Measurements from ENCODE around the gene ADGRB2. TPM values are rescaled to one million over a fixed set of nuclear protein-coding genes. Genes with fewer than 3 reads are reported as not detected.
A peak's percentile ranks its signal among the peaks of the same experiment; 100 is the strongest.

The ADGRB2 gene
- total RNA-seq, 1 experiment from 2014 or later: 12.3 TPM

- H3K27me3 ChIP-seq (ENCODE audit: low read length): no peaks in the 10 kb centered on the region
- no peaks in the 10 kb centered on the region for H3F3A ChIP-seq (ENCODE audit: low read length, unreplicated experiment)
- ChIA-PET CTCF (interaction anchor here (0.6 to 1.5 kb wide), 21 partner anchors 10 to 394 kb away, joined by 3 to 23 read pairs (median 7); partner anchors contain the start of gene PEF1), POLR2A (ENCODE audit: unreplicated experiment) (interaction anchor here (0.6 to 1.5 kb wide), 4 partner anchors 78 to 639 kb away, joined by 6 to 26 read pairs (median 16); partner anchors contain the start of gene PEF1)
- H3K9me2 ChIP-seq (replicated peaks; ENCODE audit: low read length): no peaks in the 10 kb centered on the region
- TF ChIP-seq EZH2phosphoT487 (IDR thresholded peaks at IDR 0.05; ENCODE audit: borderline replicate concordance, low read length): no peak
- TF ChIP-seq CTCF (conservative IDR thresholded peaks at IDR 0.05; ENCODE audit: low read depth, low read length): no peak
- TF ChIP-seq EZH2 (IDR thresholded peaks at IDR 0.05; ENCODE audit: low read length, unreplicated experiment): no peak
- no peaks in the 10 kb centered on the region for H3K79me2 ChIP-seq (ENCODE audit: low read length)
- peak overlapping the region; percentile 94 for H3K4me2 ChIP-seq (ENCODE audit: low read length)
- intact Hi-C loops (cut with micrococcal nuclease): loop anchor here (1.0 to 2.0 kb wide), 5 partner anchors 27 to 224 kb away; no protein-coding TSS in a partner anchor
- no peaks in the 10 kb centered on the region for H3K36me3 ChIP-seq (ENCODE audit: low read depth, low read length)
- H3K4me3 ChIP-seq (ENCODE audit: low read length): peak overlapping the region; percentile 76
- H3K27ac ChIP-seq (ENCODE audit: low read length): no peak overlapping the region
- 0 out of 2 replicates have a peak overlapping the region, but pooled peaks have one; percentile 1 for H3K9ac ChIP-seq (ENCODE audit: low read length)
- peak; percentile 56 for DNase-seq
- no peaks in the 10 kb centered on the region for H3K4me1 ChIP-seq (ENCODE audit: insufficient read depth, low read length)
- BruUV-seq (replicated peaks): no TSS peak
- peak; percentile 59 for ATAC-seq
- H4K20me1 ChIP-seq (ENCODE audit: low read length): no peaks in the 10 kb centered on the region
- peak overlapping the region; percentile 95 for H2AFZ ChIP-seq (ENCODE audit: low read length)
- no peaks in the 10 kb centered on the region for H3K9me3 ChIP-seq (ENCODE audit: low read length)
Measured at GRCh38 chr1:31788825-31789256, 24.7 kb upstream of the ADGRB2 start.

- H3K27me3 ChIP-seq (ENCODE audit: low read length): no peaks in the 10 kb centered on the region
- ChIA-PET POLR2A (ENCODE audit: unreplicated experiment) (interaction anchor here (0.6 to 1.5 kb wide), 3 partner anchors 78 to 639 kb away, joined by 6 to 26 read pairs (median 21); partner anchors contain the start of gene PEF1), CTCF (interaction anchor here (0.6 to 1.5 kb wide), 8 partner anchors 28 to 394 kb away, joined by 3 to 23 read pairs (median 7); partner anchors contain the start of gene PEF1)
- TF ChIP-seq CTCF (conservative IDR thresholded peaks at IDR 0.05; ENCODE audit: low read depth, low read length) (no peak), EZH2 (IDR thresholded peaks at IDR 0.05; ENCODE audit: low read length, unreplicated experiment) (no peak), EZH2phosphoT487 (IDR thresholded peaks at IDR 0.05; ENCODE audit: borderline replicate concordance, low read length) (no peak)
- peak overlapping the region; percentile 95 for H2AFZ ChIP-seq (ENCODE audit: low read length)
- H3K9me3 ChIP-seq (ENCODE audit: low read length): no peaks in the 10 kb centered on the region
- TSS peak; percentile 69 for BruUV-seq (replicated peaks)
- H3K9ac ChIP-seq (ENCODE audit: low read length): peak overlapping the region; percentile 83
- intact Hi-C loops (cut with micrococcal nuclease): loop anchor here (2.0 kb wide), 1 partner anchor 223 kb away; no protein-coding TSS in a partner anchor
- peak overlapping the region; percentile 76 for H3K4me3 ChIP-seq (ENCODE audit: low read length)
- no peaks in the 10 kb centered on the region for H4K20me1 ChIP-seq (ENCODE audit: low read length)
- peak overlapping the region; percentile 94 for H3K4me2 ChIP-seq (ENCODE audit: low read length)
- peak; percentile 94 for DNase-seq
- H3K79me2 ChIP-seq (ENCODE audit: low read length): no peaks in the 10 kb centered on the region
- no peaks in the 10 kb centered on the region for H3K4me1 ChIP-seq (ENCODE audit: insufficient read depth, low read length)
- H3K9me2 ChIP-seq (replicated peaks; ENCODE audit: low read length): no peaks in the 10 kb centered on the region
- H3F3A ChIP-seq (ENCODE audit: low read length, unreplicated experiment): no peaks in the 10 kb centered on the region
- H3K27ac ChIP-seq (ENCODE audit: low read length): peak overlapping the region; percentile 60
- ATAC-seq: peak; percentile 82
- H3K36me3 ChIP-seq (ENCODE audit: low read depth, low read length): no peaks in the 10 kb centered on the region
Measured at GRCh38 chr1:31788138-31788824, 24.1 kb upstream of the ADGRB2 start.
